ENCODE results near the gene SLC39A11. TPM values are rescaled to one million over a fixed set of nuclear protein-coding genes. Genes with fewer than 3 reads are reported as not detected.

SLC39A11 gene
- total RNA-seq, 4 donors from 2014 or later, result 45.2 to 59.5 (median 49.2) TPM

GRCh38 chr17:72696721-72697120, 395.8 kb downstream of the SLC39A11 start:
- H3K27me3 ChIP-seq, result no peaks in the 10 kb centered on the region
- no peak overlapping the region for H3K4me3 ChIP-seq
- 98% methylated on average over 8 of the region's 8 CpGs for WGBS
- H3K27ac ChIP-seq, result no peak overlapping the region
- H3K9me3 ChIP-seq, result no peaks in the 10 kb centered on the region
- H3K36me3 ChIP-seq, result no peaks in the 10 kb centered on the region
- no peak for TF ChIP-seq EP300 (IDR thresholded peaks at IDR 0.05)
- no peak for TF ChIP-seq POLR2AphosphoS5 (IDR thresholded peaks at IDR 0.05)
- TF ChIP-seq CTCF (IDR thresholded peaks at IDR 0.05), result no peak
- no peak for TF ChIP-seq POLR2A (IDR thresholded peaks at IDR 0.05)
- no peak for DNase-seq (ENCODE audit: low spot score in 2 of 2)
- peaks cover 16% of the 10 kb centered on the region for H3K4me1 ChIP-seq

- H3K36me3 ChIP-seq, result no peaks in the 10 kb centered on the region
- H3K27me3 ChIP-seq, result no peaks in the 10 kb centered on the region
- no peak overlapping the region for H3K27ac ChIP-seq
- peaks cover 16% of the 10 kb centered on the region for H3K4me1 ChIP-seq
- no peak for DNase-seq (ENCODE audit: low spot score in 2 of 2)
- H3K4me3 ChIP-seq, result no peak overlapping the region
- 95% methylated on average over 9 of the region's 9 CpGs for WGBS
- H3K9me3 ChIP-seq, result no peaks in the 10 kb centered on the region
- TF ChIP-seq EP300 (IDR thresholded peaks at IDR 0.05), result no peak
- TF ChIP-seq CTCF (IDR thresholded peaks at IDR 0.05), result no peak
- no peak for TF ChIP-seq POLR2A (IDR thresholded peaks at IDR 0.05)
- TF ChIP-seq POLR2AphosphoS5 (IDR thresholded peaks at IDR 0.05), result no peak
Measured at GRCh38 chr17:72696156-72696555, 396.3 kb downstream of the SLC39A11 start.

- WGBS, result 93% methylated on average over 4 of the region's 4 CpGs
- Histone ChIP-seq H3K4me1 (peaks cover under 1% of the 10 kb centered on the region), H3K4me3 (no peak overlapping the region), H3K27me3 (no peaks in the 10 kb centered on the region), H3K27ac (no peak overlapping the region), H3K9me3 (no peaks in the 10 kb centered on the region), H3K36me3 (no peaks in the 10 kb centered on the region)
- no peak for TF ChIP-seq POLR2A (IDR thresholded peaks at IDR 0.05)
- no peak for TF ChIP-seq CTCF (IDR thresholded peaks at IDR 0.05)
- no peak for TF ChIP-seq EP300 (IDR thresholded peaks at IDR 0.05)
- no peak for TF ChIP-seq POLR2AphosphoS5 (IDR thresholded peaks at IDR 0.05)
- no peak for DNase-seq (ENCODE audit: low spot score in 2 of 2)
Measured at GRCh38 chr17:72693956-72694355, 398.5 kb downstream of the SLC39A11 start.

- Histone ChIP-seq H3K27ac (no peak overlapping the region), H3K27me3 (no peaks in the 10 kb centered on the region), H3K4me1 (peaks cover 5% of the 10 kb centered on the region), H3K4me3 (no peak overlapping the region), H3K36me3 (no peaks in the 10 kb centered on the region), H3K9me3 (no peaks in the 10 kb centered on the region)
- WGBS, result 79% methylated on average over 14 of the region's 15 CpGs
- TF ChIP-seq POLR2A (IDR thresholded peaks at IDR 0.05) (no peak), CTCF (IDR thresholded peaks at IDR 0.05) (no peak), POLR2AphosphoS5 (IDR thresholded peaks at IDR 0.05) (no peak), EP300 (IDR thresholded peaks at IDR 0.05) (no peak)
- no peak for DNase-seq (ENCODE audit: low spot score in 2 of 2)
Measured at GRCh38 chr17:72693151-72693878, 399.2 kb downstream of the SLC39A11 start.

- DNase-seq (ENCODE audit: low spot score in 2 of 2), result no peak
- Histone ChIP-seq H3K27ac (no peak overlapping the region), H3K4me1 (peaks cover 12% of the 10 kb centered on the region), H3K4me3 (no peak overlapping the region), H3K9me3 (no peaks in the 10 kb centered on the region), H3K27me3 (no peaks in the 10 kb centered on the region), H3K36me3 (no peaks in the 10 kb centered on the region)
- 50% methylated on average over 2 of the region's 2 CpGs for WGBS
- no peak for TF ChIP-seq CTCF (IDR thresholded peaks at IDR 0.05)
- no peak for TF ChIP-seq POLR2AphosphoS5 (IDR thresholded peaks at IDR 0.05)
- no peak for TF ChIP-seq EP300 (IDR thresholded peaks at IDR 0.05)
- no peak for TF ChIP-seq POLR2A (IDR thresholded peaks at IDR 0.05)
Measured at GRCh38 chr17:72692676-72693075, 399.8 kb downstream of the SLC39A11 start.
